ENCODE measurements around the gene SHROOM3.
"Not testable (repeated sequence)": the region's sequence is repeated elsewhere in the genome, so short reads cannot be mapped to it uniquely, and the experiment has no call there.

SHROOM3 gene

GRCh38 chr4:76699751-76700310 is 264.8 kb downstream of the SHROOM3 start:
- no peak for DNase-seq

GRCh38 chr4:76702440-76703122 is 267.6 kb downstream of the SHROOM3 start:
- no peak for DNase-seq

GRCh38 chr4:76703123-76703490 is 268.1 kb downstream of the SHROOM3 start:
- DNase-seq, result peak; percentile 27

GRCh38 chr4:76703676-76704075 is 268.6 kb downstream of the SHROOM3 start:
- DNase-seq, result no peak

GRCh38 chr4:76704133-76704881 is 269.3 kb downstream of the SHROOM3 start:
- DNase-seq, result peak; percentile 21

GRCh38 chr4:76705472-76705871 is 270.4 kb downstream of the SHROOM3 start:
- DNase-seq, result no peak

- DNase-seq, result no peak
Observed at GRCh38 chr4:76706581-76706980, 271.6 kb downstream of the SHROOM3 start.

GRCh38 chr4:76708971-76709771 is 274.1 kb downstream of the SHROOM3 start:
- DNase-seq, result no peak

GRCh38 chr4:76709772-76710090 is 274.7 kb downstream of the SHROOM3 start:
- DNase-seq, result no peak

- no peak for DNase-seq
Observed at GRCh38 chr4:76712564-76712963, 277.5 kb downstream of the SHROOM3 start.

GRCh38 chr4:76714226-76714625 is 279.2 kb downstream of the SHROOM3 start:
- peak; percentile 19 for DNase-seq

GRCh38 chr4:76716020-76716419 is 281.0 kb downstream of the SHROOM3 start:
- no peak for DNase-seq

GRCh38 chr4:76716658-76717057 is 281.6 kb downstream of the SHROOM3 start:
- no peak for DNase-seq

- no peak for DNase-seq
Observed at GRCh38 chr4:76717431-76717830, 282.4 kb downstream of the SHROOM3 start.

GRCh38 chr4:76718021-76718420 is 283.0 kb downstream of the SHROOM3 start:
- DNase-seq, result no peak

- no peak for DNase-seq
Observed at GRCh38 chr4:76718831-76719230, 283.8 kb downstream of the SHROOM3 start.

- no peak for DNase-seq
Observed at GRCh38 chr4:76720121-76720520, 285.1 kb downstream of the SHROOM3 start.

- DNase-seq, result not testable (repeated sequence)
Observed at GRCh38 chr4:76722146-76722545, 287.1 kb downstream of the SHROOM3 start.

GRCh38 chr4:76722838-76723237 is 287.8 kb downstream of the SHROOM3 start:
- DNase-seq, result no peak

GRCh38 chr4:76723373-76723772 is 288.3 kb downstream of the SHROOM3 start:
- peak; percentile 19 for DNase-seq

- DNase-seq, result peak; percentile 76
Observed at GRCh38 chr4:76723924-76724323, 288.9 kb downstream of the SHROOM3 start.

GRCh38 chr4:76725039-76725438 is 290.0 kb downstream of the SHROOM3 start:
- no peak for DNase-seq

- DNase-seq, result no peak
Observed at GRCh38 chr4:76726176-76726575, 291.1 kb downstream of the SHROOM3 start.

- no peak for DNase-seq
Observed at GRCh38 chr4:76726631-76727030, 291.6 kb downstream of the SHROOM3 start.

All from kidney glomerular epithelial cell (primary cell).